Measurements from ENCODE around the gene CTSH. TPM values are rescaled to one million over a fixed set of nuclear protein-coding genes. Genes with fewer than 3 reads are reported as not detected.

Gene CTSH
- total and polyA plus RNA-seq, 2 experiments from 2014 or later = 19.7 to 19.9 TPM

DNA sequence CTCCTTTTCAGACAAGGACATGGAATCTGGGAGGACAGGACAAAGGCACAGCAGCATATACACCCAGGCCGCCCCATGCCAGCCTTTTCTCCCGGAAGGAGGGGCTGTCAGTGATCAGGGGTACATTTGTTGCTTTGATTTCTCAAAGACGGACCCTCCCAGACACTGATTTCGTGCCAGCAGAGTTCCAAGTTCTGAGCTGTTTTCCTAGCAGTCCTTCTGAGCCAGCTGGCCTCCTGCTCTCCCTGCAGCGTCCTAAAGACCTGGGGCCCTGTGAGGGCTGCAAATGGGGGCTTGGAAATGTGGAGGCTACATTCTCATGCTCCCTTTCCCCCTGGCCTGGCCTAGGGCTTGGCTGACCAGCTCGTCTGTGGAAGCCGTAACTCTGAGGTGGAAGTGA, 22.3 kb downstream of the CTSH start:
- H3K9me3 Mint-ChIP-seq = no peaks in the 10 kb centered on the region
- no peaks in the 10 kb centered on the region for H3K4me1 Mint-ChIP-seq
- peaks cover 4% of the 10 kb centered on the region for H3K27me3 Mint-ChIP-seq (ENCODE audit: insufficient read depth, low read depth, poor library complexity)
- Histone ChIP-seq H3K27me3 (ENCODE audit: insufficient read depth) (no peaks in the 10 kb centered on the region), H3K4me2 (no peak overlapping the region), H3K27ac (ENCODE audit: low read depth) (no peak overlapping the region), H3F3A (replicated peaks; ENCODE audit: low read depth) (no peaks in the 10 kb centered on the region), H3K36me3 (ENCODE audit: insufficient read depth) (peaks cover 11% of the 10 kb centered on the region; the same call in 1 of the 2 replicates), H3K9me2 (ENCODE audit: insufficient read depth) (no peaks in the 10 kb centered on the region), H3K4me1 (ENCODE audit: insufficient read depth) (no peaks in the 10 kb centered on the region), H4K20me1 (replicated peaks; ENCODE audit: insufficient read depth) (no peaks in the 10 kb centered on the region; the same call in 1 of the 2 replicates), H2AFZ (no peak overlapping the region), H3K4me3 (no peak overlapping the region), H3K79me2 (replicated peaks; ENCODE audit: insufficient read depth) (no peaks in the 10 kb centered on the region)
- no peak overlapping the region for H3K4me3 Mint-ChIP-seq
- H3K36me3 Mint-ChIP-seq (ENCODE audit: low read depth) = peaks cover 45% of the 10 kb centered on the region
- ATAC-seq = no peak
- H3K27ac Mint-ChIP-seq = no peak overlapping the region
- DNase-seq (ENCODE audit: low spot score) = no peak
- TF ChIP-seq, protein P1, sequence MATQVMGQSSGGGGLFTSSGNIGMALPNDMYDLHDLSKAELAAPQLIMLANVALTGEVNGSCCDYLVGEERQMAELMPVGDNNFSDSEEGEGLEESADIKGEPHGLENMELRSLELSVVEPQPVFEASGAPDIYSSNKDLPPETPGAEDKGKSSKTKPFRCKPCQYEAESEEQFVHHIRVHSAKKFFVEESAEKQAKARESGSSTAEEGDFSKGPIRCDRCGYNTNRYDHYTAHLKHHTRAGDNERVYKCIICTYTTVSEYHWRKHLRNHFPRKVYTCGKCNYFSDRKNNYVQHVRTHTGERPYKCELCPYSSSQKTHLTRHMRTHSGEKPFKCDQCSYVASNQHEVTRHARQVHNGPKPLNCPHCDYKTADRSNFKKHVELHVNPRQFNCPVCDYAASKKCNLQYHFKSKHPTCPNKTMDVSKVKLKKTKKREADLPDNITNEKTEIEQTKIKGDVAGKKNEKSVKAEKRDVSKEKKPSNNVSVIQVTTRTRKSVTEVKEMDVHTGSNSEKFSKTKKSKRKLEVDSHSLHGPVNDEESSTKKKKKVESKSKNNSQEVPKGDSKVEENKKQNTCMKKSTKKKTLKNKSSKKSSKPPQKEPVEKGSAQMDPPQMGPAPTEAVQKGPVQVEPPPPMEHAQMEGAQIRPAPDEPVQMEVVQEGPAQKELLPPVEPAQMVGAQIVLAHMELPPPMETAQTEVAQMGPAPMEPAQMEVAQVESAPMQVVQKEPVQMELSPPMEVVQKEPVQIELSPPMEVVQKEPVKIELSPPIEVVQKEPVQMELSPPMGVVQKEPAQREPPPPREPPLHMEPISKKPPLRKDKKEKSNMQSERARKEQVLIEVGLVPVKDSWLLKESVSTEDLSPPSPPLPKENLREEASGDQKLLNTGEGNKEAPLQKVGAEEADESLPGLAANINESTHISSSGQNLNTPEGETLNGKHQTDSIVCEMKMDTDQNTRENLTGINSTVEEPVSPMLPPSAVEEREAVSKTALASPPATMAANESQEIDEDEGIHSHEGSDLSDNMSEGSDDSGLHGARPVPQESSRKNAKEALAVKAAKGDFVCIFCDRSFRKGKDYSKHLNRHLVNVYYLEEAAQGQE (IDR thresholded peaks at IDR 0.05; ENCODE audit: unreplicated experiment) = no peak
- TF ChIP-seq ZNF114 (CRISPR knock-in tag; IDR thresholded peaks at IDR 0.05) = no peak
- no peak for TF ChIP-seq POLR2AphosphoS5 (IDR thresholded peaks at IDR 0.05; ENCODE audit: low read depth)
- TF ChIP-seq, protein P2, sequence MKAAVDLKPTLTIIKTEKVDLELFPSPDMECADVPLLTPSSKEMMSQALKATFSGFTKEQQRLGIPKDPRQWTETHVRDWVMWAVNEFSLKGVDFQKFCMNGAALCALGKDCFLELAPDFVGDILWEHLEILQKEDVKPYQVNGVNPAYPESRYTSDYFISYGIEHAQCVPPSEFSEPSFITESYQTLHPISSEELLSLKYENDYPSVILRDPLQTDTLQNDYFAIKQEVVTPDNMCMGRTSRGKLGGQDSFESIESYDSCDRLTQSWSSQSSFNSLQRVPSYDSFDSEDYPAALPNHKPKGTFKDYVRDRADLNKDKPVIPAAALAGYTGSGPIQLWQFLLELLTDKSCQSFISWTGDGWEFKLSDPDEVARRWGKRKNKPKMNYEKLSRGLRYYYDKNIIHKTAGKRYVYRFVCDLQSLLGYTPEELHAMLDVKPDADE (IDR thresholded peaks at IDR 0.05) = no peak

DNA sequence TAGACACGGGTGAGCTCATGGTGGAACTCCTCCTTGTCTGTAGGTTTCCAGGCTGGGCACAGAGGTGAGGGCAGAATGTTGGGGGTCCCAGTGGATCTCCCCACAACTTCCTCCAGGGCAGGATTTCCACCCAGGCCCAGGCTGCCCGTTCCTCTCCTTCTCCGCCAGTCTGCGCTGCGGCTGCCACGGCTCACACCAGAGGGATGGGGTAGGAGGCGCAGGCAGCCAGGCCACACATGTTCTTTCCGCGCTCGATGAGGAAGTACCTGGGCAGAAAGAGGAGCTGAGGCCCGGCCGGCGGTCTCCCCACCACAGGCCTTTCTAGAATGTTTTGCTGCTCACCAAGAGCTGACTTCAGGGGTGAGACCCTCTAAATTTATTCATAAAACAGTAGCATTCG, 22.9 kb downstream of the CTSH start:
- DNase-seq (ENCODE audit: low spot score) (no peak), ATAC-seq (no peak)
- Histone ChIP-seq H3K4me3 (no peak overlapping the region), H3K79me2 (replicated peaks; ENCODE audit: insufficient read depth) (no peaks in the 10 kb centered on the region), H3K27me3 (ENCODE audit: insufficient read depth) (no peaks in the 10 kb centered on the region), H3K36me3 (ENCODE audit: insufficient read depth) (peaks cover 11% of the 10 kb centered on the region; the same call in 1 of the 2 replicates), H4K20me1 (replicated peaks; ENCODE audit: insufficient read depth) (no peaks in the 10 kb centered on the region; the same call in 1 of the 2 replicates), H3K9me2 (ENCODE audit: insufficient read depth) (no peaks in the 10 kb centered on the region), H3F3A (replicated peaks; ENCODE audit: low read depth) (no peaks in the 10 kb centered on the region), H3K27ac (ENCODE audit: low read depth) (no peak overlapping the region), H3K4me2 (no peak overlapping the region), H2AFZ (no peak overlapping the region), H3K4me1 (ENCODE audit: insufficient read depth) (no peaks in the 10 kb centered on the region)
- Mint-ChIP-seq H3K27me3 (ENCODE audit: insufficient read depth, low read depth, poor library complexity) (peaks cover 4% of the 10 kb centered on the region), H3K4me1 (no peaks in the 10 kb centered on the region; the same call in 2 of the 3 replicates), H3K9me3 (no peaks in the 10 kb centered on the region), H3K36me3 (ENCODE audit: low read depth) (peaks cover 42% of the 10 kb centered on the region), H3K4me3 (no peak overlapping the region), H3K27ac (no peak overlapping the region)
- TF ChIP-seq EZH2phosphoT487 (IDR thresholded peaks at IDR 0.05; ENCODE audit: unreplicated experiment) (no peak), STAT1 (IDR thresholded peaks at IDR 0.05; ENCODE audit: unreplicated experiment) (no peak), JUNB (IDR thresholded peaks at IDR 0.05; ENCODE audit: unreplicated experiment) (no peak)
- TF ChIP-seq, protein P3, sequence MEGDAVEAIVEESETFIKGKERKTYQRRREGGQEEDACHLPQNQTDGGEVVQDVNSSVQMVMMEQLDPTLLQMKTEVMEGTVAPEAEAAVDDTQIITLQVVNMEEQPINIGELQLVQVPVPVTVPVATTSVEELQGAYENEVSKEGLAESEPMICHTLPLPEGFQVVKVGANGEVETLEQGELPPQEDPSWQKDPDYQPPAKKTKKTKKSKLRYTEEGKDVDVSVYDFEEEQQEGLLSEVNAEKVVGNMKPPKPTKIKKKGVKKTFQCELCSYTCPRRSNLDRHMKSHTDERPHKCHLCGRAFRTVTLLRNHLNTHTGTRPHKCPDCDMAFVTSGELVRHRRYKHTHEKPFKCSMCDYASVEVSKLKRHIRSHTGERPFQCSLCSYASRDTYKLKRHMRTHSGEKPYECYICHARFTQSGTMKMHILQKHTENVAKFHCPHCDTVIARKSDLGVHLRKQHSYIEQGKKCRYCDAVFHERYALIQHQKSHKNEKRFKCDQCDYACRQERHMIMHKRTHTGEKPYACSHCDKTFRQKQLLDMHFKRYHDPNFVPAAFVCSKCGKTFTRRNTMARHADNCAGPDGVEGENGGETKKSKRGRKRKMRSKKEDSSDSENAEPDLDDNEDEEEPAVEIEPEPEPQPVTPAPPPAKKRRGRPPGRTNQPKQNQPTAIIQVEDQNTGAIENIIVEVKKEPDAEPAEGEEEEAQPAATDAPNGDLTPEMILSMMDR (conservative IDR thresholded peaks at IDR 0.05; ENCODE audit: low read depth in 2 of 2) = no peak
- TF ChIP-seq, protein P1 (IDR thresholded peaks at IDR 0.05; ENCODE audit: unreplicated experiment) = no peak
